HG03520 (cell line): ENCODE results near the gene MVB12B.
"Not testable (repeated sequence)": the region's sequence is repeated elsewhere in the genome, so short reads cannot be mapped to it uniquely, and the experiment has no call there.

ENCODE experiments used
- ATAC-seq: cut with Tn5 transposase; IDR thresholded peaks from one replicate; pipeline ENCODE4 v1.9.1; 2021; ENCODE audit warnings: mild to moderate bottlenecking, moderate library complexity; ENCODE audit not compliant: unreplicated experiment

The MVB12B gene

DNA sequence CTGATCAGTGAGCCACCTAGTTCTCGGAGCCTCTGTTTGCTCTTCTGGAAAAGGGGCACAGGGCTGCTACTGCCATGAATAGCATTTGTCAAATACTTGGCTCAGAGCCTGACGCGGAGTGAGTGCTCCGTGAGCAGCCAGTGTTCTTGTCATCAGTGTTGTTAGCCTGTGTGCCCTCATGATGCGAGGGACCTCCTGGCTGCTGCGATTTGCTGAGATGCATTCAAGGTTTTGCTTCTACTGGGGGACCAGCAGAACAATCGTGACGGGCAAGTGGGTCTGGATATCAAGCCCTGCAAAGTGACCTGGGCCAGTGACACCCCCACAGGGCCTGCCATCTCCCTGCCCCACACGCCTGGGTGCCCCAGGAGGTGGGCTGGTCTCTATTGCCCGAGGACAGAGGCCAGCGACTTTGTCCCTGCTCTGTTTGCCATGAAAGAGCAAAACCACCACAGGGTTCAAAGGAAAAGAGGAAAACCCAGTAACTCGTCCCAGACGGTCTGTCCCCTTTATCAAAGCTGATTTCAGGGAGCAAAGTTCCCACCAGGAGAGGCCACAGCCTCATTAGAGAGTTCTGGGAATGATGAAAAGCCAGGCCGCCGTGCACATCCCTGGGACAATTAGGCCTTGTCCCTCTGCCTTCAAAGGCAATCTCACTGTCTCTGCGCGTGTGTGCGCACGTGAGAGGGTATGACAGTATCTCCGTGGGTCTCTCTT, 200.6 kb downstream of the MVB12B start:
- ATAC-seq, result no peak

DNA sequence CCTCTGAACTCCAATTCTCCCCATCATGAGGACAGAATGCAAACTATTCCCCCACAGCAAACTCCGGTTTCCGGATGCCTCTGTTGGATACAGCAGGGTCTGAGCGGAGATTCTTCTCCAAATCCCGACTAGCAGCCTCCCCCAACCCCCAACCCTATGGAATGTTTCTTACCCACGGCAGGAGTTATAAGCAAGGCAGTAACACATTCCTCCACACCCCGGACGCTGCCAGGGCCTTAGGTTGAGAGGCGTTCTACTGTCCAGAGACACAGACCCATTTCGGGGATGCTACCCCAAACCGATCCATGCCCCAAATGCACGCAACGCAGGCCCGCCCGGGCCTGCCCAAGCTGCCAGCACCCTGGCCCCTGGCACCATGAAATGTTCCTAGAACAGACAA, 201.5 kb downstream of the MVB12B start:
- ATAC-seq, result no peak

DNA sequence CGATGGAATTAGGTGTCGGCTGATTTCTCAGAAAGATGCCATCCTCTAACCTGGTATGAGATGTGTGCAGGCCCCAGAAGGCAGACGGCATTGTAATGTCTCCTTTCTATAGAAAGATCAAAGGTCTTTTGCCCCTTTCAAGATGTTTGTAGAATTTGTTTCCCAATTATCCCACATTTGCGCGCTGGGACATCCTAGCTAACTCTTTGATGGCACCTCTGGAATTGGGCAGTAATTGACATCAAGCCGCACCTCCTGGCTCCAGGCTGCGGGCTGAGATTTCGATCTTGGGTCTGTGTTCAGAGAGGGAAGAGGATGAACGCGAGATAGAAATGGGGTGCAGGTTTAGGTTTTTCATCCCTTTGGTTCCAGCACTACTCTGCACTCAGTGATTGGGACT, 202.3 kb downstream of the MVB12B start:
- ATAC-seq, result no peak

DNA sequence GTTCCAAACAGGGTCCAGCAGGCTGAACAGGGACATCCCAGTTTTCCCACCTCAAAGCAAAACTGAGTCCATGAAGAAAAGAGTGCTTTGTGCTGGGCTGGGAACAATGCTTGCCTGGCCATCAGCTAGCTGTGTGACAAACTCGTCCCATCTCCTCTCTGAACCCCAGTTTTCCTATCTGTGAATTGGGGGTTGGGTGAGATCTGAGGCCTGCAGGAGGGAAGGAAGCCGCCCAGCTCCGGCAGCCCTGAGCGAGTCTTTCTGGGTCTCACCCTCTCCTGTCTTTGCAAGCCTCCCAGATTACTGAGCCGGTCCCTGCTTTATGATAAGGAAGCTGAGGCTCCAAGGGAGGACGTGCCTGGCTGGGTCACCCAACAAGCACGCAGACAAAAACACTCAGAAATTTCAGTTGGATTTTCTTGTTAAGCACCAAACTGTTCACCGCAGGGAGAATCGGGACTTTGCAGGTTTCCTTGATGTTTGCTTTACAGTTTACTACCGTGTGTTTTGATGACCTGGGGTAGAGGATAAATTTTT, 204.5 kb downstream of the MVB12B start:
- ATAC-seq, result no peak

- ATAC-seq, result no peak
Measured at GRCh38 chr9:126531591-126531990, 205.0 kb downstream of the MVB12B start.

GRCh38 chr9:126532019-126532462, 205.4 kb downstream of the MVB12B start:
- no peak for ATAC-seq

DNA sequence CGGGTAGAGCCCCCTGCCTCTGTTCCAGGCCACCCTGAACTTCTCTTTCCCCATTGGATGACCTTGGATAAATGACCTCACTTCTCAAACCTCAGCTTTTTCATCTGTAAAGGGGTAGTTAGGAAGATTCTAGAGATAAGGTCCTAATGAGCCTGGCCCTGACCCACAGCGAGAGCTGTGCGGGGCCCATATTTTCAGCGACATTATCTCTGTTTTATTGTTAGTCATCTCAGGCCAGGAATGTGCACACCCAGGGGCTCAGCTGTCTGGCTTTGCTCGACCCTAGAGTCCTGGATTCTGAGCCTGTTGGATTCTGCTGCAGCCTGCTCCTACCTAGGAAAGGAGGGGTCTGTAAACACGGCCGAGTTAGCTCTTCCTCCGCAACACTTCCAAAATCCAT, 205.9 kb downstream of the MVB12B start:
- no peak for ATAC-seq

- ATAC-seq, result no peak
Measured at GRCh38 chr9:126532951-126533925, 206.6 kb downstream of the MVB12B start.

- ATAC-seq, result no peak
Measured at GRCh38 chr9:126533926-126534310, 207.3 kb downstream of the MVB12B start.

DNA sequence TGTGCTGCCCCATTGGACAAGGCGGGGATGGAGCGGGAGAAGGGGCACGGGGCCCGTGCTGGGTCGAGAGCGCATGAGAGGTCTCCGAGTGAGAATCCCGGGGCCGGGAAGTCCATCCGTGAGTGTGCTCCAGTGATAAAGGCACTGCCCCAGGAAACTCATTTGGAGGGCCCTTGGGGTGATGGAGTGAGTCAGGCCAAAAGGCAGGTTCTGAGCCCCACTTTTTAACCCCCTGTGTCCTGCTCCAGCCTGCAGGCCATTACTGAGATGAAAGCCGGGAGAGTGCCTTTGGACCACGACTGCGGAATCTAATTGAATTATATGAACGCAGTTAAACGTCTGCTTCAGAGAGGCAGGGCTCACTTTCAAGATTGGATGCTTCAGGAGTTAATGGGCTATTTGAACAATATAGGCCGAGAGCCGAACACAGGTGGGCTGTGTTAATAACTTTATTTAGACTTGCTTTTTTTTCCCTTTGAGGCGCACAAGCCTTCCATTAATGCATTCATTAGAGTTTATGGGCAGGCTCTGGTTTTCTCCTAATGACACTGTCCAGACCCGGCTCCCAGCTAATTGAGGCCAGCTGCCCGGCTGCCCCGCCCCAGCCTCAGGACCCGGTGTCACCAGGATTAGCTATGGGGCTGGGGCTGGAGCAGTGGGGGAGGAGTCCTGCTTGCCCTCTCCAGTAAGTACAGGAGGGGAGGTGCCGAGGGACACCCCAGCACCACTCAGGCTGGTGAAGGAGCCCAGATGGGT, 208.0 kb downstream of the MVB12B start:
- ATAC-seq, result no peak

DNA sequence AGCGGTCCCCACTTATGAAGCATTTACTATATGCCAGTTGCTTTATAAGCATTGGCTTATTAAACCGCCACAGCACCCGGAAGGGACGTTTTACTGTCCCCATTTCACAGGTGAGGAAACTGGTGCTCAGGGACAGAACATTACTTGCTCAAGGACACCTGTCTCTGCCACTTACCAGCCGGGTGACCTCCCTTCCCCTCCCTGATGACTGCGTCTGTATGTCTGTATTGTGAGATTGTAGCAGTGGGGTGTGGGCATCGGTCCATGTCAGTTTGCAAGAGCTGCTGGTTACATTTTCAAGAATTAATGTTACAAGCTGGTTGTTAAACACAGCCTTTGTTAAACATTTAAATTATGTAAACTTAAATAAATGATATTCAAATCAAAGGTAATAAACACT, 209.5 kb downstream of the MVB12B start:
- no peak for ATAC-seq

DNA sequence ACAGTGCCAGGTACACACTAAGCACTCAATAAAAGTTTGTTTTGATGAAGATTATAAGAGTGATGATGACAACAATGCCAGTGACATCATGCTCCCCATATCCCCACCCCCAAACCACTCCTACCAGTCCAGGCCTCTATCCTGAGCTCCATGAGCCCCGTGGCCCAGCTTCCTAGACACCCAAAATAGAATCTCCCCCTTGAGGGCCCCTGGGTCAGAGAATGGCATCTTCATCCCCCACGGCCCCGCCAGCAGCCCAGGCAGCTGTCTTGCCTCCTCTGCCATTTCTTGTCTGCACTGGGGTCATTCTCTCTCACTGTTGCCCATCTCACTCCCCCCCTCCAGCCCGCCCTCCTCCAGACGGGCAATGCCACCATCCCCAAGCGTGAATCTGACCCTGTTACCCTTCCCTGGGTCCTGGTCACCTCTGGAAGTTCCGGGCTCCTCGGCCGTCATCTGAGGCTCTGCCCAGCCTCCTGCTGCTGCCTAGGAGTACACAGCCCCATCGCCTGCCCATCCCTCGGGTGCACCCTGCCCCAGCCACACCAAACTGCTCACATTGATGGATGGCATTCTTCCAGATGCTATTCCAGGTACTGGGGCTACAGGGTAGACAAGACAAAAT, 210.3 kb downstream of the MVB12B start:
- no peak for ATAC-seq

- no peak for ATAC-seq
Measured at GRCh38 chr9:126538550-126538949, 211.9 kb downstream of the MVB12B start.

DNA sequence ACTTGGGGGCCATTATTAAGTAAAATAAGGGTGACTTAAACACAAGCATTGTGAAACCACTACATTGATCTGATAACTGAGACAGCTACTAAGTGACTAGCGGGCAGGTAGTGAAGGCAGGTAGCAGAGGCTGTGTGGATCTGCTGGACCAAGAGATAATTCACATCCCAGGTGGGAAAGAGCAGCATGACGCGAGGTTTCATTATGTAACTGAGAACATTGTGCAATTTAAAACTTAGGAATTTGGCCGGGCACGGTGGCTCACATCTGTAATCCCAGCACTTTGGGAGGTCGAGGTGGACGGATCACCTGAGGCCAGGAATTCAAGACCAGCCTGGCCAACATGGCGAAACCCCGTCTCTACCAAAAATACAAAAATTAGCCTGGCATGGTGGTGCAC, 213.8 kb downstream of the MVB12B start:
- not testable (repeated sequence) for ATAC-seq

GRCh38 chr9:126543490-126543889, 216.9 kb downstream of the MVB12B start:
- no peak for ATAC-seq

DNA sequence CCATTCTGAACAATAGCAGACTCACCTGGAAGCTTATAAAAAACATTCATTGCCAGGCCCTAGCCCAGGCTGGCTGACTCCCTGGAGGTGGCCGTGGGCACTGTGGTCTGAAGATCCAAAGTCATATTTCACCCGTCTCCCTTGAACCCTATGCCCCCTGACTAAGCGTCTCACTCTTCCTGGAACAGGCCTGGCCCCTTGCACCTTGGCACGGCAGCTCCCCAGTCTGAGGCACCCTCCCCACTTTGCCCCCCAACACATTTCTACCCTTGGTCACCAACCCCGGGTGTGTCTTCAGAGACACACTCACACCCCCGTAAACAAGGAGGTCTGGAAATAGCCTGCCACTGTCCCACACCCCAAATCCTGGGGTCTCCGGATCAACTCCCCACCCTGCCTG, 218.5 kb downstream of the MVB12B start:
- no peak for ATAC-seq

DNA sequence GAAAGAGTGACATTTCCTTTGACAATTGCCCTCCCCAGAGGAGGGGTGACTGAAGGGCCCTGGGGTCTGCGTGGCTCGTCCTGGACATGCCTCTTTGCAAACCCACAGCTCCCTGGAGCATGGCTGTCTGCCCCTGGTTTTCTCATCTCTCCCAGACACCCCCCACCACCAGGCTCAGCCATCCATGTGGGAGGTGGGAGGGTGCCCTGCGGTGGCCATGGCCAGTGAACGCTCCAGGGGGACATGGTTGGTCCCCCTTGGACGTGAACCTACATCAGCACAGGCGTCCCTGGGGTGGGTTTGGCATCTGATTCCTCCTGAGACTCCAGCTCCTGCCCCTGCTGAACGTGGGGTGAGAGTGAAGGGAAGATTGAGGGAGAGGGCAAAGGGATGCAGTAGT, 219.4 kb downstream of the MVB12B start:
- no peak for ATAC-seq

- ATAC-seq, result no peak
Measured at GRCh38 chr9:126548312-126548711, 221.7 kb downstream of the MVB12B start.

- no peak for ATAC-seq
Measured at GRCh38 chr9:126549246-126550006, 222.8 kb downstream of the MVB12B start.

GRCh38 chr9:126550891-126551351, 224.3 kb downstream of the MVB12B start:
- ATAC-seq, result no peak
